Osteoblast (primary cell): ENCODE measurements around the gene CCDC116. TPM values are rescaled to one million over a fixed set of nuclear protein-coding genes. Genes with fewer than 3 reads are reported as not detected.

Source experiments
- DNase-seq: peaks from one replicate; pipeline ENCODE4 v3.0.0; 2011; ENCODE audit warnings: low spot score, mixed read lengths; ENCODE audit not compliant: insufficient read length; ENCODE audit errors: missing footprints
- H2AFZ ChIP-seq: 2 replicates; pipeline ENCODE4 v1.6.0; 2011; ENCODE audit warnings: mild to moderate bottlenecking, low read length
- H3K27ac ChIP-seq: 2 replicates; pipeline ENCODE4 v1.5.1; 2011; ENCODE audit warnings: mild to moderate bottlenecking, low read depth, low read length, moderate library complexity
- H3K27me3 ChIP-seq: 2 replicates; pipeline ENCODE4 v1.6.0; 2012; ENCODE audit warnings: mild to moderate bottlenecking, control low read depth, inconsistent platforms, low read length, moderate library complexity; ENCODE audit not compliant: insufficient read depth
- H3K36me3 ChIP-seq: 2 replicates; pipeline ENCODE4 v1.5.1; 2011; ENCODE audit warnings: mild to moderate bottlenecking, low read length, control low read depth, moderate library complexity; ENCODE audit not compliant: insufficient read depth
- H3K4me1 ChIP-seq: 2 replicates; pipeline ENCODE4 v1.5.1; 2011; ENCODE audit warnings: mild to moderate bottlenecking, low read length, control low read depth, moderate library complexity; ENCODE audit not compliant: insufficient read depth
- H3K4me2 ChIP-seq: 2 replicates; pipeline ENCODE4 v1.6.0; 2011; ENCODE audit warnings: mild to moderate bottlenecking, low read length; ENCODE audit not compliant: insufficient read depth
- H3K4me3 ChIP-seq: fragments of 200-600 bp; sonication (generic); 3 replicates; pipeline ENCODE4 v1.5.1; 2012; ENCODE audit warnings: mild to moderate bottlenecking, low read length, inconsistent platforms; ENCODE audit not compliant: insufficient read depth
- H3K79me2 ChIP-seq: 2 replicates; pipeline ENCODE4 v1.6.0; 2012; ENCODE audit warnings: mild to moderate bottlenecking, low read length, control low read depth, inconsistent platforms; ENCODE audit not compliant: insufficient read depth
- H3K9me3 ChIP-seq: 2 replicates; pipeline ENCODE4 v1.5.1; 2011; ENCODE audit warnings: low read depth, low read length, control low read depth
- H4K20me1 ChIP-seq: 2 replicates; pipeline ENCODE4 v1.6.0; 2012; ENCODE audit warnings: mild to moderate bottlenecking, low read length, control low read depth; ENCODE audit not compliant: insufficient read depth
- CTCF ChIP-seq: IDR thresholded peaks from 2 replicates; pipeline ENCODE4 v1.5.1; 2011; ENCODE audit warnings: mild to moderate bottlenecking, low read depth, low read length, moderate library complexity; ENCODE audit errors: extremely low read depth
- total RNA-seq: library from RNA; depleted of rRNA; stranded (reverse); fragments of >200 nt; gene quantifications from 2 replicates; pipeline ENCODE4 v1.2.3, GENCODE V29; 2012

Gene CCDC116
- total RNA-seq, 1 donor, result 0.36 TPM

- H2AFZ ChIP-seq, result no peak overlapping the region
- H3K9me3 ChIP-seq, result no peaks in the 10 kb centered on the region
- H4K20me1 ChIP-seq, result peaks cover 70% of the 10 kb centered on the region
- peak; percentile 61 for TF ChIP-seq CTCF
- H3K36me3 ChIP-seq, result peaks cover 26% of the 10 kb centered on the region
- peak; percentile 84 for DNase-seq
- no peaks in the 10 kb centered on the region for H3K27me3 ChIP-seq
- H3K27ac ChIP-seq, result peak overlapping the region; percentile 37
- H3K4me1 ChIP-seq, result peaks cover 9% of the 10 kb centered on the region
- H3K4me2 ChIP-seq, result no peak overlapping the region
- peaks cover 80% of the 10 kb centered on the region for H3K79me2 ChIP-seq
- H3K4me3 ChIP-seq, result no peak overlapping the region
These were observed 8.3 kb upstream of the CCDC116 start for GRCh38 chr22:21624120-21624879.

- peak; percentile 73 for DNase-seq
- Histone ChIP-seq H3K4me1 (peaks cover 9% of the 10 kb centered on the region), H4K20me1 (peaks cover 62% of the 10 kb centered on the region), H3K79me2 (peaks cover 76% of the 10 kb centered on the region), H3K27me3 (no peaks in the 10 kb centered on the region), H3K4me3 (no peak overlapping the region), H3K36me3 (peaks cover 26% of the 10 kb centered on the region), H3K4me2 (no peak overlapping the region), H3K9me3 (no peaks in the 10 kb centered on the region), H3K27ac (no peak overlapping the region), H2AFZ (no peak overlapping the region)
- no peak for TF ChIP-seq CTCF
These were observed 7.4 kb upstream of the CCDC116 start for GRCh38 chr22:21624880-21625791.

- H3K27ac ChIP-seq, result no peak overlapping the region
- H3K4me2 ChIP-seq, result no peak overlapping the region
- H3K27me3 ChIP-seq, result no peaks in the 10 kb centered on the region
- H3K36me3 ChIP-seq, result peaks cover 26% of the 10 kb centered on the region
- H2AFZ ChIP-seq, result no peak overlapping the region
- no peak overlapping the region for H3K4me3 ChIP-seq
- H3K79me2 ChIP-seq, result peaks cover 66% of the 10 kb centered on the region
- H3K9me3 ChIP-seq, result no peaks in the 10 kb centered on the region
- peaks cover 9% of the 10 kb centered on the region for H3K4me1 ChIP-seq
- DNase-seq, result no peak
- peaks cover 51% of the 10 kb centered on the region for H4K20me1 ChIP-seq
- no peak for TF ChIP-seq CTCF
These were observed 6.4 kb upstream of the CCDC116 start for GRCh38 chr22:21626073-21626734.
